Activated naive CD4-positive, alpha-beta T cell treated with anti-CD3 and anti-CD28 coated beads for 36 hours (primary cell): ENCODE data around the gene CLSTN1. TPM values are rescaled to one million over a fixed set of nuclear protein-coding genes. Genes with fewer than 3 reads are reported as not detected.

ENCODE experiments used
- CTCF ChIA-PET: fragments of 350-600 bp; sonication (Branson Sonifier 250); formaldehyde crosslinking; loops from one replicate; lab custom pipeline; 2021; ENCODE audit warnings: antibody characterized with exemption; lab: Charles Lee
- DNase-seq: peaks from one replicate; pipeline ENCODE4 v3.0.0-alpha.2; 2020
- H3K27ac Mint-ChIP-seq: one replicate; pipeline ENCODE4 v1.8.0; 2021; ENCODE audit warnings: mild to moderate bottlenecking, mixed read lengths
- H3K27me3 Mint-ChIP-seq: one replicate; pipeline ENCODE4 v1.8.0; 2021; ENCODE audit warnings: low read depth, mixed read lengths
- H3K36me3 Mint-ChIP-seq: one replicate; pipeline ENCODE4 v1.8.0; 2021; ENCODE audit warnings: low read depth, mixed read lengths
- H3K4me1 Mint-ChIP-seq: one replicate; pipeline ENCODE4 v1.8.0; 2021; ENCODE audit warnings: low read depth, mixed read lengths
- H3K4me3 Mint-ChIP-seq: one replicate; pipeline ENCODE4 v1.8.0; 2021; ENCODE audit warnings: mild to moderate bottlenecking, moderate library complexity, mixed read lengths
- H3K9me3 Mint-ChIP-seq: one replicate; pipeline ENCODE4 v1.8.0; 2021; ENCODE audit warnings: mixed read lengths
- intact Hi-C: fragments of 100-400 bp; cut with micrococcal nuclease; formaldehyde crosslinking; loops from one replicate; pipeline ENCODE4 v1.15.1; 2023
- total RNA-seq, 2 experiments: library from RNA; stranded (reverse); gene quantifications; one replicate each; pipeline ENCODE4 v1.2.3, GENCODE V29; 2021

Gene CLSTN1
- total RNA-seq, 2 experiments from 2014 or later = 24.0 to 24.9 TPM

- H3K9me3 Mint-ChIP-seq = no peaks in the 10 kb centered on the region
- H3K36me3 Mint-ChIP-seq = peaks cover 22% of the 10 kb centered on the region
- intact Hi-C loops = loop anchor here (1.0 kb wide), 1 partner anchor 61 kb away; no protein-coding TSS in a partner anchor
- CTCF ChIA-PET = interaction anchor here (0.6 to 2.3 kb wide), 4 partner anchors 9 to 35 kb away, joined by 3 to 14 read pairs (median 4); no protein-coding TSS in a partner anchor
- DNase-seq = peak; percentile 33
- peak overlapping the region; percentile 54 for H3K27ac Mint-ChIP-seq
- peaks cover 66% of the 10 kb centered on the region for H3K4me1 Mint-ChIP-seq
- H3K27me3 Mint-ChIP-seq = no peaks in the 10 kb centered on the region
- peak overlapping the region; percentile 86 for H3K4me3 Mint-ChIP-seq
Observed at GRCh38 chr1:9689971-9690381, 133.8 kb downstream of the CLSTN1 start.

DNA sequence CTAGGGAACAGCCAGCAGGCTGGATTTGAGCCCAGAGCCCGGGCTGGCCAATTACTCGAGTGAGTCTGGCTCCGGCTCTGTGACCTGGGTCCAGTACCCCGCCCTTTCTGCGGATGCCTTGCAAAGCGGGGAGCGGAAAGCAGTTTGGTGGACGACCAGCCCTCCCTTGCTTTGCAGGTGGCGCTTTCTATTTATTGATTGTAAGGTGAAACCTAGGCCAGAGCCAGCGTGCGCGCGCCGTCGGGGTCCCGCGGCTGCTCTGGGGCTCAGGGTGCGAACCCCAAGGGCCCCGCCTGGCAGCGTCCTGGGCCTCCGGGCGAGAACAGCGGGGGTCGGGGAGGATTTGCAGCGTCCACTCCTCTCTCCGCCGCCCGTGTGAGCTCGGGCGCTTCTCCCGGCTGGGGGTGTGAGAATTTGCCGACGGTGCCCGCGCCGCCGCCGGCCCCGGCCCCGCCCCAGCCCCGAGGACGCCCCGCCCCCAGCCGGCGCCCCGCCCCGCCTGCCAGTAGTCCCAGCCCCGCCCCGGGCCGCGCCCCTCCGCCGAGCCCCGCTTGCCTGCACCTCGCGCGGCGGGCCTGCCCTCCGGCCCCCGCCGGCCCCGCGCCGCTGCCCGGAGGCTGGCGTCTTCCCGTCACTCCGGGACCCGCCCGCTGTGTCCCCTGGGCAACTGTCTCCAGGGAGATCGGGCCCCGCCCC lies 134.6 kb downstream of the CLSTN1 start:
- Mint-ChIP-seq H3K9me3 (no peaks in the 10 kb centered on the region), H3K36me3 (peaks cover 18% of the 10 kb centered on the region), H3K27ac (peak overlapping the region; percentile 46), H3K4me1 (peaks cover 69% of the 10 kb centered on the region), H3K4me3 (peak overlapping the region; percentile 67), H3K27me3 (no peaks in the 10 kb centered on the region)
- intact Hi-C loops = loop anchor here (1.0 kb wide), 1 partner anchor 60 kb away; no protein-coding TSS in a partner anchor
- DNase-seq = peak; percentile 83
- CTCF ChIA-PET = interaction anchor here (0.9 to 1.3 kb wide), 3 partner anchors 33 to 61 kb away, joined by 3 to 4 read pairs (median 3); no protein-coding TSS in a partner anchor

DNA sequence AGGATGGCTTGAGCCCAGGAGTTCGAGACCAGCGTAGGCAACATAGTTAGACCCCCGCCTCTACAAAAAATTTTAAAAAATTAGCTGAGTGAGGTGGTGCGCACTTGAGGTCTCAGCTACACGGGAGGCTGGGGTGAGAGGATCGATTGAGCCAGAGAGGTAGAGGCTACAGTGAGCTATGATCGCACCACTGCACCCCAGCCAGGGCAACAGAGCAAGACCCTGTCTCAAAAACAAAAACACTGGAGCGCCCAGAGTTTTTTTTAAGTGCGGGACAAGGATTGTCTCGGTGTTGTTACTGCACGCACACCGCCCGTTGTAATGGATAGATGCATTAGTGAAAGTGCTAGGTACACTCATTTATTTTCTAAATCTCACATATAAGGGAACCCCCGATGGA lies 135.2 kb downstream of the CLSTN1 start:
- intact Hi-C loops = no loop called here
- H3K9me3 Mint-ChIP-seq = no peaks in the 10 kb centered on the region
- CTCF ChIA-PET = interaction anchor here (0.5 to 1.3 kb wide), 7 partner anchors 17 to 62 kb away, joined by 3 to 5 read pairs (median 3); no protein-coding TSS in a partner anchor
- H3K4me1 Mint-ChIP-seq = peaks cover 69% of the 10 kb centered on the region
- H3K36me3 Mint-ChIP-seq = peaks cover 17% of the 10 kb centered on the region
- peak overlapping the region; percentile 46 for H3K27ac Mint-ChIP-seq
- no peak for DNase-seq
- H3K27me3 Mint-ChIP-seq = no peaks in the 10 kb centered on the region
- H3K4me3 Mint-ChIP-seq = peak overlapping the region; percentile 67

DNA sequence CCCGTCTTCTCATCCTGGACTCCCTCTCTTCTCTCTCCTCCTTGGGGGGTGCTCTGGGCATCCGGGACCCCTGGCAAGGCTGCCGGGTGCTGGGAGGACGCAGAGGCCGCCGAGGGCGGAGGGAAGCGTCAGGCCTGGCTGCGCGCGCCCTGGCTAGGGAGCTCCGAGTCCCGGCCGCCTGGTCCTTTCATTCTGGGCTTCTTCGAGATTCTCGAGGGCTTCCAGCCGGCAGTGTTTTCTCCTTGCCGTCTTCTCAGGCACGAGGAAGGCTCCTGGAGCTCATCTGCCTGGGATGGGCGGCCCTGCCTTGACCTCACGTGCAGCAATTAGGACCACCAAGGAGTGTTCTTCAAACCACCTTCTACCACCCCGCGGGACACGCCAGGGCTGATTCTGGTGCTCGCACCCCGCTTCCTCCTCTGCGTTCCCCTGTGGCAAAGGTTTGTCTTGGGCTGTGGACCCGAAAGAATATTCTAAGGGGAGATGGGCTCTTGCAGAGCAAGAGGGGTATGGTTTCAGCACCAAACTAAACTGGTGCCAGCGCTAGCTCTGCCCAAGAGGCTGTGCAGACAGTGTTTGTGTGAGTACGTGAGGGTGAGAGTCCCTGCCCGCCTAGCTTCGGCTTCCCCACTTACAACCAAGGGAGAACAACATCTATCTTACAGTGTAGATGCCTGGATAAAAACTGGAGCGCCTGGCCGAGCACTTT lies 135.7 kb downstream of the CLSTN1 start:
- H3K4me3 Mint-ChIP-seq = peak overlapping the region; percentile 67
- CTCF ChIA-PET = interaction anchor here (0.5 to 1.3 kb wide), 9 partner anchors 16 to 62 kb away, joined by 3 to 5 read pairs (median 3); no protein-coding TSS in a partner anchor
- H3K4me1 Mint-ChIP-seq = peaks cover 71% of the 10 kb centered on the region
- DNase-seq = no peak
- no peaks in the 10 kb centered on the region for H3K27me3 Mint-ChIP-seq
- H3K36me3 Mint-ChIP-seq = peaks cover 19% of the 10 kb centered on the region
- intact Hi-C loops = loop anchor here (2.0 kb wide), 2 partner anchors 17 to 27 kb away; no protein-coding TSS in a partner anchor
- H3K27ac Mint-ChIP-seq = peak overlapping the region; percentile 46
- no peaks in the 10 kb centered on the region for H3K9me3 Mint-ChIP-seq

DNA sequence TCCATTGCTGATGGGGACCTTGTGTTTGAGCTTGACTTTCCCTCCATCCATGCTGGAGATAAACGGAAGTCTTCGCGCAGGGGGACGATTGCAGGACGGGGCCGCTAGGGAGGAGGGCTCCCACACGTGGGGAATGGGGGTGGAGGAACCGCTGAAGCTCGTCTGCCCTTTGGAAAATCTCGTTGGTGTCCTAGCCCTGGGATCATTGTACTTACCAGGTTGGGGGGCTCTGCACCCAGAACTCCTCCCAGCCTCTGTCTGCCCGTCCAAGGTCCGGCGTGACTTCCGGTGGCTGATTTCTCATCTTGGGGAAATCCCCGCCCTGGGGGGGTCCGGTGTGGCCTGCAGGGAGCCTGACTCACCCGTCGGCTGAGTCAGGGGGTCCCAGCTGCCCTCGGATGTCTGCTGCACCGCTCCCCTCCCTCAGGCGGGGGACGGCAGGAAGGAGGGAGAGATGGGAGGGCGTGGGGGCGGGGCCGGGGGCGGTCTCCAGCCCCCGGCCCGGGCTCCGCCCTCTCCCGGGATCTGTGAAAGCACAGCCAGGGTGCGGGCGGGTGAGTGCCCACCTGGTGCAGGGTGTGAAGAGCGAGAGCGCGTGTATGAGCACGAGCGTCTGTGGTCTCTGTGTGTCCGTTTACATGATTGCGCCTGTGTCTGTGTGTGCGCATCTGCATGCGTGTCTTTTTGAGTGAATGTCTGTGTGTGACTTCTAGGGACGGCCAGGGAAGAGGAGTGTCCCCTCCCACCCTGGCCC lies 136.5 kb downstream of the CLSTN1 start:
- peak overlapping the region; percentile 67 for H3K4me3 Mint-ChIP-seq
- intact Hi-C loops = loop anchor here (2.0 kb wide), 2 partner anchors 16 to 28 kb away; no protein-coding TSS in a partner anchor
- peaks cover 18% of the 10 kb centered on the region for H3K36me3 Mint-ChIP-seq
- peak; percentile 67 for DNase-seq
- H3K9me3 Mint-ChIP-seq = no peaks in the 10 kb centered on the region
- H3K27me3 Mint-ChIP-seq = no peaks in the 10 kb centered on the region
- H3K4me1 Mint-ChIP-seq = peaks cover 73% of the 10 kb centered on the region
- peak overlapping the region; percentile 60 for H3K27ac Mint-ChIP-seq
- CTCF ChIA-PET = interaction anchor here (0.8 to 1.7 kb wide), 6 partner anchors 10 to 60 kb away, joined by 3 to 5 read pairs (median 3); no protein-coding TSS in a partner anchor

GRCh38 chr1:9684801-9685200 lies 139.0 kb downstream of the CLSTN1 start:
- Mint-ChIP-seq H3K27ac (peak overlapping the region; percentile 39), H3K4me1 (peaks cover 62% of the 10 kb centered on the region), H3K36me3 (peaks cover 10% of the 10 kb centered on the region), H3K9me3 (no peaks in the 10 kb centered on the region), H3K27me3 (no peaks in the 10 kb centered on the region), H3K4me3 (no peak overlapping the region)
- intact Hi-C loops = no loop called here
- no peak for DNase-seq
- CTCF ChIA-PET = no interaction called here

DNA sequence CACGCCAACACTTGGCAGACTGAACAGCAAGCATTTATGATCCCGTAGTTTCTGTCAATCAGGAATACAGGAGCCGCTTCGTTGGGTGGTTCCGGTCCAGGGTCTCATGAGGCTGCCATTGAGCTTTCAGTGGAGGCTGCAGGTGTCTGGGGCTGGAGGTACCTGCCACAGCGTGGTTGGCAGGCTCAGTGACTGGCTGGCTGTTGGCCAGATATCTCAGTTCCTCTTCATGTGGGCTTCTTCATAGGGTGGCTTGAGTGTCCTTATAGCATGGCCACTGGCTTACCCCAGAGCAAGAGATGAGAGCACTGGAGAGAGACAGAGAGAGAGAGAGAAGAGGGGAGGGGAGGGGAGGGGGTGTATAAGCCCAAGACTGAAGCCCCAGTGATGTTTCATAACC lies 142.9 kb downstream of the CLSTN1 start:
- Mint-ChIP-seq H3K9me3 (no peaks in the 10 kb centered on the region), H3K27ac (peak overlapping the region; percentile 5), H3K4me3 (no peak overlapping the region), H3K4me1 (peaks cover 60% of the 10 kb centered on the region), H3K36me3 (peaks cover 23% of the 10 kb centered on the region), H3K27me3 (no peaks in the 10 kb centered on the region)
- CTCF ChIA-PET = interaction anchor here (0.9 to 1.4 kb wide), 4 partner anchors 8 to 28 kb away, joined by 3 to 5 read pairs (median 4); no protein-coding TSS in a partner anchor
- intact Hi-C loops = no loop called here
- DNase-seq = no peak

- Mint-ChIP-seq H3K36me3 (peaks cover 23% of the 10 kb centered on the region), H3K27me3 (no peaks in the 10 kb centered on the region), H3K4me1 (peaks cover 59% of the 10 kb centered on the region), H3K4me3 (no peak overlapping the region), H3K9me3 (no peaks in the 10 kb centered on the region), H3K27ac (no peak overlapping the region)
- CTCF ChIA-PET = interaction anchor here (1.2 kb wide), 1 partner anchor 27 kb away, joined by 5 read pairs; no protein-coding TSS in a partner anchor
- no peak for DNase-seq
- intact Hi-C loops = no loop called here
Observed at GRCh38 chr1:9680091-9680490, 143.7 kb downstream of the CLSTN1 start.

Other genes with a start within 250 kb of the CLSTN1 start
- gene TMEM201, start 235.1 kb downstream of the CLSTN1 start, total RNA-seq = 1 to 10 TPM; 9.1 to 9.8 TPM
- gene PIK3CD, start 172.2 kb downstream of the CLSTN1 start, total RNA-seq = 100 to 1,000 TPM in 1 of 2 experiments, 10 to 100 TPM in 1; 96.6 to 101 TPM
- 10 to 100 TPM in 1 of 2 experiments, 1 to 10 TPM in 1; 9.5 to 10.3 TPM for gene CTNNBIP1, start 86.3 kb upstream of the CLSTN1 start, total RNA-seq
- 10 to 100 TPM; 26.1 to 27.0 TPM for gene LZIC, start 119.4 kb upstream of the CLSTN1 start, total RNA-seq
- 1 to 10 TPM; 7.5 to 8.0 TPM for gene NMNAT1, start 119.5 kb upstream of the CLSTN1 start, total RNA-seq
- not detected for gene RBP7, start 173.3 kb upstream of the CLSTN1 start, total RNA-seq
- gene UBE4B, start 209.0 kb upstream of the CLSTN1 start, total RNA-seq = 10 to 100 TPM; 20.1 to 21.3 TPM